GM19395 (cell line): ENCODE data around the gene MIB1.
"Not testable (repeated sequence)": the region's sequence is repeated elsewhere in the genome, so short reads cannot be mapped to it uniquely, and the experiment has no call there.

Experiments
- ATAC-seq: cut with Tn5 transposase; IDR thresholded peaks from one replicate; pipeline ENCODE4 v1.9.1; 2021; ENCODE audit warnings: mild to moderate bottlenecking, moderate library complexity; ENCODE audit not compliant: unreplicated experiment

MIB1 gene

GRCh38 chr18:21740538-21741311 lies at the start of gene MIB1:
Gene MIB1, plus strand, starts transcription at chr18:21740792. Its CDS starts 792 bp downstream, at chr18:21741584.
- peak; percentile 94 for ATAC-seq

- ATAC-seq, result no peak
Measured at GRCh38 chr18:21693322-21693721, 47.3 kb upstream of the MIB1 start.

- no peak for ATAC-seq
Measured at GRCh38 chr18:21700528-21701075, 40.0 kb upstream of the MIB1 start.

DNA sequence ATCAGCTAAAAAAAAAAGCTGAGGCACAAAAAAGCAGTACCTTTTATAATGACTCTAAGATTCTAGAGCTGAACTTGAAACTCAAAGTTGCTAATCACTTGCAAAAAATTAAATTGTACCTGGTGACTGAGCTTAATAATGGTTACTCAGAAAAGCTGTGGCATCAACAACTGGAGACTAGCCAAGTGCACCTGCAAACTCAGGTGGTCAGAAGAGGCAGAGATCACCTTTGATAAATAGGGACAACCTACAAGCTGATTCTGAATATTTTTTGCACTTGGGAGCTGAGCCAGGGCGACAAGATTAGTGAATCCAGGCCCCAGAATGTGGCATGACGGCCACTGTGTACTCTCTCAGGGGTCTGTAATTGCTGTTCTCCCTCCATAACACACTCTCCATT lies 39.0 kb upstream of the MIB1 start:
- ATAC-seq, result no peak

DNA sequence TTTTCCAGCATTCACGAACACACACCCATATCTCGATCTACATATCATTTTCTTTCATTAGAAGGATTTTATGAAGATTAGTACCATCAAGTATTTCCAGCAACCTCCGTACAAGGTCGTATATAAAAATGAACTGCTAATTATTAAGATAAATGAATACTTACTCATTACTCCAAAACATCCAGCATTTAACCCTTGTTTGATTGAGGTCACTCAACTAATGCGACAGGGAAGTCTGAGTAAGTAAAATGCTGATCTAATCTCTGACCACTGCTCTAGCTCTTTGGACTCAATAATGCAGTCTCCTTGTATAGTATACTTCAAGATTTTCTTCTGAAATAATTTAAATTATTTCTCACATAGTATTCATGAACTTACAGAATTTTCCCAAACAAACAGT lies 38.0 kb upstream of the MIB1 start:
- no peak for ATAC-seq

GRCh38 chr18:21703241-21703820 lies 37.3 kb upstream of the MIB1 start:
- ATAC-seq, result peak; percentile 20

DNA sequence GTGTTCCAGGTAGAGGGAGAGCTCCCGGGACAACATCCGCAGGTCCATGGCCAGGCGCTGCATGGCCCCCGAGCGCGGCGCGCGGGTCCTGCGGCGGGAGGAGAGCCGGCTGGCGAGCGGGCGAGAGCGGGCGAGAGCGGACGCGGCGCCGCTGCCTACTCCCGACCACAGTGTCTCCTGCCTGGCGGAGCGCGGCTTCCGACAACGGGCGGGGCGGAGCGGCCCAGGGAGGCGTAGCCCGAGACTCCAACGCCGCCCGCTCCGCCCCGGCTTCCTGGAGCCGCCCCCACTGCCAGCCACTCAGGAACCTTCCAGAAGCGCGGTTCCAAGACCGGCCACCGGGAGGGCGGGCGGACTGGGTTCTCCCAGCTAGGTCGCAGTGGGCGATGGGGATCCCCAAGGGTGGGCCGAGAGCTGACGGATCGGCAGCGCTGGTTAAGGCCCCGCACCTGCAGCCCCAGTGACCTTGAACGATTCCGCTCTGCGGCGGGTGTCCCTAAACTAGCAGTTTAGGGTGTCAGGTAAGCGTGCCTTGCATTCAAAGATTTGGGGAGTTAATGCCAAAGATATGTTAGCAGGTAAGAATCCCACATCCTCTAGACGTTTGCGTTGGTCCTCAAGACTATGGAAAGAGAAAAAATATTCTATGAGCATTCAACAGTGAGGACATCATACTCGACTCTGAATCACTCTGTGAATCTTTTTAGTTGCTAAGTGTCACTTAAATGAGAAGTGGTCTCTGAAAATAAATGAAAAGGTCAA lies 35.8 kb upstream of the MIB1 start, which contains the start of gene ABHD3:
Gene ABHD3 (minus strand): TSS at position 172 of the 762 bp plus-strand sequence. CDS start 109 bp downstream, at position 63.
- ATAC-seq, result peak; percentile 92

- ATAC-seq, result no peak
Measured at GRCh38 chr18:21706386-21706865, 34.2 kb upstream of the MIB1 start.

DNA sequence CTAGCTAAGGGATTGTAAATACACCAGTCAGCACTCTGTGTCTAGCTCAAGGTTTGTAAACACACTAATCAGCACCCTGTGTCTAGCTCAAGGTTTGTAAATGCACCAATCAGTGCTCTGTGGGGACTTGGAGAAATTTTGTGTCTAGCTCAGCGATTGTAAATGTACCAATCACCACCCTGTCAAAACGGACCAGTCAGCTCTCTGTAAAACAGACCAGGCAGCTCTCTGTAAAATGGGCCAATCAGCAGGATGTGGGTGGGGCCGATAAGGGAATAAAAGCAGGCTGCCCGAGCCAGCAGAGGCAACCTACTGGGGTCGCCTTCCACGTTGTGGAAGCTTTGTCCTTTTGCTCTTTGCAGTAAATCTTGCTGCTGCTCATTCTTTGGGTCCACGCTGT lies 33.5 kb upstream of the MIB1 start:
- not testable (repeated sequence) for ATAC-seq

DNA sequence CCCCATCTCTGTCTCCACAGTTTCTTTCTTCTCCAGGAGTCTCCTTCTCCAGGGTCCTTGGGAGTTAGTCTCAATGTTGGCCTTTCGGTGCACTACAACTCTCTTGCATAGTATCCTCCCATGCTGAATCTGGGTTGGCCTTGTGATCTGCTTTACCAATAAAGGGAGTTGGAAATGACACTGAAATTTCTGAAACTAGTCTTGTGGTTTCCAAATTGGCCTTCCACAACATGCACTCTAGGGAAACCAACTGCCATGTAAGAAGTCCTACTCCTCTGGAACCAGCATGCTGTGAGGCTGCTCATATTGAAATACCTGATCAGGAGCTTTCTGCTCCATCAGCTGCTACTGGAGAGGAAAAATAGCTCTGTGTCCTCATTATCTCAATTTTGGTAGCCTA lies 26.1 kb upstream of the MIB1 start:
- no peak for ATAC-seq

- ATAC-seq, result no peak
Measured at GRCh38 chr18:21722687-21723086, 17.9 kb upstream of the MIB1 start.

GRCh38 chr18:21725201-21725600 lies 15.4 kb upstream of the MIB1 start:
- ATAC-seq, result no peak

DNA sequence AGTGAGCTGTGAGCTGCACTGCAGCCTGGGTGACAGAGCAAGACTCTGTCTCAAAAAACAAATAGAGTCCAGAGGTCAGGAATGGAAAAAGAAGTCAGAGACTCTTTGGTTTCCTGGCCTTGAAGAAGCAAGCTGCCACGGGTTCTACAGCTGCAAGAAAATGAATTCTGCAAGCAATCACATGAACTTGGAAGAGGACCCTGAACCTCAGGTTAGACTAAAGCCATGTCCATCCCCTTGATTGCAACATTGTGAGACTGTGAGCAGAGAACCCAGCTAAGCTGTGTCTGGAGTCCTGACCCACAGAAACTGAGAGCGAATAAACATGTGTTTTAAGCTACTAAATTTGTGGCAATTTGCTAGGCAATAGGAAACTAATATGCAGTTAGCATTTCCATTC lies 12.9 kb upstream of the MIB1 start:
- no peak for ATAC-seq

GRCh38 chr18:21733011-21733410 lies 7.6 kb upstream of the MIB1 start:
- no peak for ATAC-seq

GRCh38 chr18:21735452-21736015 lies 5.1 kb upstream of the MIB1 start:
- no peak for ATAC-seq

GRCh38 chr18:21736926-21737325 lies 3.7 kb upstream of the MIB1 start:
- not testable (repeated sequence) for ATAC-seq

- peak; percentile 39 for ATAC-seq
Measured at GRCh38 chr18:21739604-21740537, 721 bp upstream of the MIB1 start.

DNA sequence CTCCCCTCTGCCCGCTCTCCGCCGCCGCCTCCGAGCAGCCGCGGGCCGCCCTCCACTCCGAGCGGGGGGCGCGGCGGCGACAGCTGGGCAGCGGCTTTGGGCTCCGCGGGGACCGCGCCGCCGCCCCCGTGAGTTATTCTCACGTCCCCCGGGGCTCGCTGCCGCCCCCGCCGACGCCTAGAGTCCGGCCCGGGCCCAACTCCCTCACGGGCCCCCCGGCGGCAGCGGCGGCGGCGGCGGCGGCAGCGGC lies 645 bp downstream of the MIB1 start:
- ATAC-seq, result no peak

DNA sequence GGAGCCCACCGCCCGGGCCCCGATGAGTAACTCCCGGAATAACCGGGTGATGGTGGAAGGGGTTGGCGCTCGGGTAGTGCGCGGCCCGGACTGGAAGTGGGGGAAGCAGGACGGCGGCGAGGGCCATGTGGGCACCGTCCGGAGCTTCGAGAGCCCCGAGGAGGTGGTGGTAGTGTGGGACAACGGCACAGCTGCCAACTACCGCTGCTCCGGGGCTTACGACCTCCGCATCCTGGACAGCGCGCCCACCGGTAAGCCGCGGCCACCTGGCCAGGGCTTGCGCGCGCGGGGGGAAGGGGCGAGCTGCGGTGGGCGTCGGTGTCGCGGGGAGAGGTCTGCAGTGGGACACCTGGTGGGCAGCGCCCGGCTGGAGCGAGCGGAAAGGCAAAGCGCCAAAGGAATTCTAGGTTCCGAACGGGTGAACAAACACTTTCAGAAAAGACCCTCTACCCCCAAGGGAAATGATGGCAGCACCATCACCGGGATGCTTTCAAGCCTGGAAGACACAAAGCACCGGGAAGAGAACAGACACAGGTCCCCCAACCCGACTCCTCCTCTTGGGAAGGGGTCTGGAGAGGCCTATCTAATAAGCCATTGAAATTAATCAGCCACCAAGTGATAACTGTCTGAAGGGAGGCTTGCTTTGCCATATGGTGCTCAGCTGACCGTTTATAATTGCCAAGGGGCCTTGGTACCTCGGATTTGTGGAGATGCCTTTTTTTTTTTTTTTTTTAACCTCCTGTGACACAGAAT lies 1.1 kb downstream of the MIB1 start:
- peak; percentile 14 for ATAC-seq

- ATAC-seq, result no peak
Measured at GRCh38 chr18:21742315-21742687, 1.7 kb downstream of the MIB1 start.
